HepG2 (cell line): ENCODE results near the gene SLC11A1.

Experiments
- CBX5 ChIP-seq: sonication (generic); formaldehyde crosslinking; IDR thresholded peaks from 2 replicates; pipeline ENCODE4 v1.4.0; 2020; ENCODE audit warnings: missing genetic modification reagents, borderline replicate concordance
- CHD4 ChIP-seq: fragments of 200-600 bp; sonication (generic); IDR thresholded peaks from 2 replicates; pipeline ENCODE4 v1.7.0; 2017; ENCODE audit warnings: mild to moderate bottlenecking, low read length, borderline replicate concordance
- ELF1 ChIP-seq: sonication (generic); formaldehyde crosslinking; IDR thresholded peaks from 2 replicates; pipeline ENCODE4 v1.4.0; 2020; ENCODE audit warnings: missing genetic modification reagents
- MBD4 ChIP-seq: IDR thresholded peaks from 2 replicates; pipeline ENCODE4 v1.6.1; 2012; ENCODE audit warnings: low read length, inconsistent platforms, borderline replicate concordance
- MLX ChIP-seq: IDR thresholded peaks from 2 replicates; pipeline ENCODE4 v1.6.1; 2016
- ZFP36L1 ChIP-seq: sonication (generic); formaldehyde crosslinking; IDR thresholded peaks from 2 replicates; pipeline ENCODE4 v1.8.0; 2022; ENCODE audit warnings: mild to moderate bottlenecking, missing genetic modification reagents, moderate library complexity
- ZNF143 ChIP-seq: sonication (generic); formaldehyde crosslinking; IDR thresholded peaks from 2 replicates; pipeline ENCODE4 v1.4.0; 2020; ENCODE audit warnings: missing genetic modification reagents
- TF ChIP-seq, protein P1 (sequence below): IDR thresholded peaks from 2 replicates; pipeline ENCODE4 v1.6.1; 2016; ENCODE audit warnings: control low read depth

DNA sequence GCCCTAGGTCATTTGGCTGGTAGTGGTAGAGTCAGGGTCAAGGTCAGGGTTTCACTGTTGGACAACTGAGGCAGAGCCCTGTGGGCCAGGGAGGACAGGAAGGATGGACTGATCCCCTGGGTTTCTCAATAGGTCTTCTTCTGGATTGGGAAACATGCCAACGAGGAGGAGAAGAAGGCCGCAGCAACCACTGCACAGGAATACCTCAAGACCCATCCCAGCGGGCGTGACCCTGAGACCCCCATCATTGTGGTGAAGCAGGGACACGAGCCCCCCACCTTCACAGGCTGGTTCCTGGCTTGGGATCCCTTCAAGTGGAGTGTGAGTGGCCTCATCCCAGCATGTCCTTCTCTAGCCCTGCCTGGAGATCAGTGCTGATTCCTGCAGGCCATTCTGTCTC, 54.9 kb downstream of the SLC11A1 start:
- no peak for TF ChIP-seq ELF1 (CRISPR knock-in tag)
- no peak for TF ChIP-seq MLX (CRISPR knock-in tag)
- TF ChIP-seq, protein P1, sequence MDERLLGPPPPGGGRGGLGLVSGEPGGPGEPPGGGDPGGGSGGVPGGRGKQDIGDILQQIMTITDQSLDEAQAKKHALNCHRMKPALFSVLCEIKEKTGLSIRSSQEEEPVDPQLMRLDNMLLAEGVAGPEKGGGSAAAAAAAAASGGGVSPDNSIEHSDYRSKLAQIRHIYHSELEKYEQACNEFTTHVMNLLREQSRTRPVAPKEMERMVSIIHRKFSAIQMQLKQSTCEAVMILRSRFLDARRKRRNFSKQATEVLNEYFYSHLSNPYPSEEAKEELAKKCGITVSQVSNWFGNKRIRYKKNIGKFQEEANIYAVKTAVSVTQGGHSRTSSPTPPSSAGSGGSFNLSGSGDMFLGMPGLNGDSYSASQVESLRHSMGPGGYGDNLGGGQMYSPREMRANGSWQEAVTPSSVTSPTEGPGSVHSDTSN, result no peak
- TF ChIP-seq CHD4, result no peak
- no peak for TF ChIP-seq MBD4
- no peak for TF ChIP-seq ZNF143 (CRISPR knock-in tag)
- no peak for TF ChIP-seq ZFP36L1 (CRISPR knock-in tag)
- no peak for TF ChIP-seq CBX5 (CRISPR knock-in tag)
